ENCODE results near the gene TTYH2.

DNA sequence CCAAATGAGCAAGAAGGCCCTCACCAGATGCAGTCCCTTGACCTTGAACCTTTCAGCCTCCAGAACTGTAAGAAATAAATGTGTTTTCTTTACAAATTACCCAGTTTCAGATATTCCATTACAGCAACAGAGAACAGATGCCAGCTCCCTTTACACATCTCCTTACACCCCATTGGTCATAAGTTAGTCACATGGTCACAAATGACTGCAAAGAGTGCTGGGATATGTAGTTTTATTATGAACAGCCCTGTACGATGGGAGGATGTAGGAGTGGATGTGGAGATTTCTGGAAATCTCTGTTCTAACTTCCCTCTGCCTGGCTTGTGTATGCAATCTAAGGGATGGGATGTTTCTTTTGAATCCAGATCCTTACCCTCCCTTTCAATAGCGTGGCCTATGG is 23.2 kb upstream of the TTYH2 start:
- TF ChIP-seq, protein P1, sequence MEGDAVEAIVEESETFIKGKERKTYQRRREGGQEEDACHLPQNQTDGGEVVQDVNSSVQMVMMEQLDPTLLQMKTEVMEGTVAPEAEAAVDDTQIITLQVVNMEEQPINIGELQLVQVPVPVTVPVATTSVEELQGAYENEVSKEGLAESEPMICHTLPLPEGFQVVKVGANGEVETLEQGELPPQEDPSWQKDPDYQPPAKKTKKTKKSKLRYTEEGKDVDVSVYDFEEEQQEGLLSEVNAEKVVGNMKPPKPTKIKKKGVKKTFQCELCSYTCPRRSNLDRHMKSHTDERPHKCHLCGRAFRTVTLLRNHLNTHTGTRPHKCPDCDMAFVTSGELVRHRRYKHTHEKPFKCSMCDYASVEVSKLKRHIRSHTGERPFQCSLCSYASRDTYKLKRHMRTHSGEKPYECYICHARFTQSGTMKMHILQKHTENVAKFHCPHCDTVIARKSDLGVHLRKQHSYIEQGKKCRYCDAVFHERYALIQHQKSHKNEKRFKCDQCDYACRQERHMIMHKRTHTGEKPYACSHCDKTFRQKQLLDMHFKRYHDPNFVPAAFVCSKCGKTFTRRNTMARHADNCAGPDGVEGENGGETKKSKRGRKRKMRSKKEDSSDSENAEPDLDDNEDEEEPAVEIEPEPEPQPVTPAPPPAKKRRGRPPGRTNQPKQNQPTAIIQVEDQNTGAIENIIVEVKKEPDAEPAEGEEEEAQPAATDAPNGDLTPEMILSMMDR (IDR thresholded peaks at IDR 0.05) = no peak
- TF ChIP-seq POLR2A (IDR thresholded peaks at IDR 0.05) = no peak
